NCI-H69 (cell line): ENCODE results near the gene DRAXIN.
A peak's percentile ranks its signal among the peaks of the same experiment; 100 is the strongest.

Source experiments
- DNase-seq: peaks from one replicate; lab custom pipeline; 2025; lab: John Stamatoyannopoulos, UW

The DRAXIN gene, protein sequence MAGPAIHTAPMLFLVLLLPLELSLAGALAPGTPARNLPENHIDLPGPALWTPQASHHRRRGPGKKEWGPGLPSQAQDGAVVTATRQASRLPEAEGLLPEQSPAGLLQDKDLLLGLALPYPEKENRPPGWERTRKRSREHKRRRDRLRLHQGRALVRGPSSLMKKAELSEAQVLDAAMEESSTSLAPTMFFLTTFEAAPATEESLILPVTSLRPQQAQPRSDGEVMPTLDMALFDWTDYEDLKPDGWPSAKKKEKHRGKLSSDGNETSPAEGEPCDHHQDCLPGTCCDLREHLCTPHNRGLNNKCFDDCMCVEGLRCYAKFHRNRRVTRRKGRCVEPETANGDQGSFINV

DNA sequence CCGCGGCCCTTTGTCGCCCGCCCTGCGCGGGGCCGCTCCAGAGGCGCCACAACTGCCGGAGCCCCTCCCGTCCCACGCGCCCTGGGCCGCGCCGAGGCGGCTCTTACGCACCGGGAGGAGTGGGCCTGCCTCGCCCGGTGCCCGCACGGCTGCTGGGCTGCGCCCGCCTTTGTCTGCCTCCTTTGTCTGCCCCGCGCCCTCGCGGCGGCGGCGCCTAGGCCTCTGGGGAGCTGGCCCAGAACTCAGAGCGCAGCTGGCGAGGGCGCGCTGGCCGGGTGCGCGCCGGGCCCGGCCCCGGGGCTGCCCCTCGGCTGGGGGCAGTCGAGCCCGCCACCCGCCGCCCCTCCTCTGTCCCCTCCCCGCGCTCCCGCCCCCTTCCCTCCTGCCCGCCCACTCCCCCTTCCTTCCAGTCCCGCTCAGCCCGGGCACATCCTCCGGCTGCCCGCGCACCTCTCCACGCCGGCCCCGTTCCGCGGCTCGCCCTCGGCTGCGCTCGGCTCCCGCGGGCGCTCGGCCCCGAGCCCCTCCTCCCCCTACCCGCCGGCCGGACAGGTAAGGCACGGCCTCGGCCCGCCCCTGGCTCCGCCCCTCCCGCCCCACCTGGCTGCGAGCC lies at the start of gene DRAXIN:
DRAXIN (plus strand) TSS at position 409 of the 613 bp plus-strand sequence. CDS start 14,549 bp downstream, outside the sequence.
- peak; percentile 85 for DNase-seq

DNA sequence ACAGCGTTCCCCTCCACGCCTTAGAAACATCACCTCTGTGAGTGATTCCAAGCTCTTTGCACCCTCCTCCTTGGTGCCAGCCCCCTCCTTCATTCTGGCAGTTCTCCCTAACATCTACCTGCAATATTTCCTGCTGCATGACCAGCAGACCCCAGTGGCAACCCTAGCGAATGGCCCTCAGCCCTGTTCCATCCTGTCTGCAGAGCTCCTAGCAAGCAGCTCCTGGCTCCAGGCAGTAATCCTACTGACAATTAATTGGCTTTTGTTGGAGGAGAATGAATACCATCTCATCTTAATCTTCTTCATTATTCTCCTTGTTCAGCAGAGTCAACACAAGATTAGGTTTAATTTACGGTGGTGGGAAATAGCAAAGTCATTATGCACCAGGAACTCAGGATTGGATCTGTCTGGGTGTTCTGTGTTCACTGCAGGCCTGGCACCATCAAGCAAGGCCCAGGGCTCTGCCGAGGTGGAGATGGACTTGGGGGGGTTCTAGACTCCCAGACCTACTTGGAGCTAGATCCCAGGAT lies 49.7 kb upstream of the DRAXIN start:
- DNase-seq, result peak; percentile 27

DNA sequence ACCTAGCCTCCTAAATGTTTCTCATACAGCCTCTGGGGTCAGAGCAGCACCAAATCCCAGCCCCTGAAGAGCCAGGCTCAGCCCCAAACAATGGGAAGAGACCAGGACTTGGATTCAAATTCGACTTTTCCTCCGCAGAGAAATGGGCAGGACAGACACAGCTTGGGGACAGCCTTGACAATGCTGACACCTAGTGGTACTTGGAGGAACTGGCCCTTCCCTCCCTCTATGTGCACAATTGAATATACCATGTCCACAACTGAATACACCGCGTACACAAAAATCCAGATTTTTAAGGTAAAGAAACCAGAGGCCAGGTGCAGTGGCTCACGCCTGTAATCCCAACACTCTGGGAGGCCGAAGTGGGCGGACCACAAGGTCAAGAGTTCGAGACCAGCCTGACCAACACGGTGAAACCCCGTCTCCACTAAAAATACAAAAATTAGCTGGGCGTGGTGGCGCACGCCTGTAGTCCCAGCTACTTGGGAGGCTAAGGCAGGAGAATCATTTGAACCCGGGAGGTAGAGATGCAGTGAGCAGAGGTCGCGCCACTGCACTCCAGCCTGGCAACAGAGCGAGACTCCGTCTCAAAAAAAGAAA lies 49.0 kb upstream of the DRAXIN start:
- peak; percentile 65 for DNase-seq

DNA sequence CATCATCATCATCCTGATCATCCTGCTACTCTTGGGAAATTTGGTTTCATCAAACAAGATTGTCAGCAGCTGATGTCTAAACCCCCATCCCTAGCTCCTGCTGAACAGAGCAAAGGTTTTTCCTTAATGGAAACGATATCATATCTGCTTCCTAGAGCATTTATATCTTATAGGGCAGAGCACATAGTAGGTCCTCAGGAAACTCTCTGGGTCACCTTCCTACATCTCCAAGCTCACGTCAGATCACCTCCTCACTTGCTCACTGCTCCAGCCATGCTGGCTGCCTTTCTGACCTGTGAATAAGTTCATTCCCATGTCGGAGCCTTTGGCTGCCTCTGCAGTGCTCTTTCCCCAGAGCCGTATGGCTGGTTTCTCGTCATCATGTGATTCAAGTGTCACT lies 47.7 kb upstream of the DRAXIN start:
- DNase-seq, result no peak

DNA sequence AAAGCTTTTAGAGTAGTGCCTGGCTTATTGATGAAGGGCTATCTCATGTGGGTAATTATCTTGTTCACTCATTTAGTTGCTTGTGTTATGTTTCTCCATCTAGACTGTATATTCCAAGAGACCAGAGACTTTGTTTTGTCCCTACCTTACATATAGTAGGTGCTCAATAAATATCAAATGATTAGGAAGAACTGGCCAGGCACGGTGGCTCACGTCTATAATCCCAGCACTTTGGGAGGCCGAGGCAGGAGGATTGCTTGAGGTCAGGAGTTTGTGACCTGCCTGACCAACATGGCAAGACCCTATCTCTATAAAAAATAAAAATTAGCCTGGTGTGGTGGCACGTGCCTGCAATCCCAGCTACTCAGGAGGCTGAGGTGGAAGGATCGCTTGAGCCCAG lies 46.2 kb upstream of the DRAXIN start:
- no peak for DNase-seq

DNA sequence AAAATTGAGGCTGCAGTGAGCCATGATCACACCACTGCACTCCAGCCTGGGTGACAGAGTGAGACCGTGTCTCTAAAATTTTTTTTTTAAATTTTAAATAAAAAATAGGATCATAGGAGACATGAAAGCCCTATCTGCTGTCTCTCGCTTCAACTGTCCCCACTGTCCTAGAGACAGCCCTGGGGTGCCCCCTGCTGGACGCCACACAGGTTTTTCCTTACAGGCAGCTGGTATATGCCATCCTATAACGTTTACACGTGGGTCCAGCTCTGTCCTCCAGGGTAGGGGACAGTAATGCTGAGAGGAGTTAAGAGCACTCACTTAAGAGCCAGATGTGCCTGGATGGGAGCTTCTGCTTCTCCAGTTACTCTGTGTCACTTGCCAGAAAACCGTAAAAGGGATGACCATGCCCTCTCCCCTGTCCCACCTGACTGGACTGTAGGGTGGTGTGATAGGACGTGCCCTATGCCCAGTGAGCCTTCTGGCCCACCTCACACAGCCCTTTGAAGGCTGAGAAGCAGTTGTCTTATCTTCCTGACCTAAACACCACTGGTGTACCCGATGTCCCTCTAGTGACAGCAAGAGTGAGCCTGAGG lies 45.7 kb upstream of the DRAXIN start:
- peak; percentile 77 for DNase-seq

DNA sequence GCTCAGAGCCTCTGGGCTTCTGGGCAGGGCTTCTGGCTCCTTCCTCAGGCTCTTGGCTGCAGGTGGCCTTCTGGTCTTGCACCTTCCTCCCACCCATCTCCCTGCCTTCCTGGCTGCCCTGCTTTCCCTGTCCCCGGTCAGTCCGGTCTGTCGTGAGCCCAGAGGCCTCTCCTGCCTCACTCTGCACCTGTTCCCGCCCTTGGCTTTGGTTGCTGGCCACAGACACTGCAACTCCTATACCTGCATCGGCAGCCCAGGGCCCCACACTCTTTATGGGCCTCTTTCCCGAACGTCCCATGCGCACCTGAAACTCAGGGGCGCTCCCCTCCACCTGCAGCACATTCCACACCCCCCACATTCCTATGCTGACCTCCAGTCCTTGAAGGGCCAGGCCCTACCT lies 45.2 kb upstream of the DRAXIN start:
- no peak for DNase-seq

DNA sequence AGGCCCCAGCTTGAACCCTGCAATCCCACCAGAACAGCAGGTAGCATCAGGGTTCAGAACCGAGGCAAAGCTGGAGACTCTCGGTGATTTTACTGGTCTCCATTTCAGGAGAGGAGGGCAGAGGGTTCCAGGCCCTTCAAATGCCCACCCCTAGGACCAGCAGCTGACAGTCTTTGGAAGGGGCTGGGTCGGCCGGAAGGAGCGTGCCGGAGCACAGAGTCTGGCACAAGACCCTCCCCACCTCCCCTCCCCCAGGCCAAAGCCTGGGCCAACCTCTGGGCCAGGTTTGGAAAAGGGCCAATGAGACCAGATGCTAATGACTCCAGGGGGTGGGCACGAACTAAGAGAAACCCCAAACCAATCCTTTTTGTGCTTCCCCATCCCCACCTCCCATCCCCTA lies 44.2 kb upstream of the DRAXIN start:
- peak; percentile 33 for DNase-seq

DNA sequence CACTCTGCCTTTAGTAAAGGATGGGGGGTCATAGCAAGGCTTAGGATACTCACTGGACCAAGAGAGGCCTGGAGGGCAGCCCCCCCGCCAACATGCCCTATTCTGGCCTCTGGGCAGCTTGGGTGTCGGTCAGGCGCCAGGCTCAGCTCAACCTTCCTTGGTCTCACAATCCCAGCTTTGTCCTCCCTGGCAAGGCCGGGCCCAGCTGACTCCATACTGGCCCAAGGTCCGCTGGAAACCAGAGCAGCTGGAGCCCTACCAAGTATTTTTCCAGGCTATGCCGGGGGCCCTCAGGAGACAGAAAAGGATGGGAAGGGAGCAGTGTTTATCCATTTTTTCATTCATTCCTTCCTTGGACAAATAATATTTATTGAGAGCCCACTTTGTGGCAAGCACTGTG lies 43.5 kb upstream of the DRAXIN start:
- no peak for DNase-seq

DNA sequence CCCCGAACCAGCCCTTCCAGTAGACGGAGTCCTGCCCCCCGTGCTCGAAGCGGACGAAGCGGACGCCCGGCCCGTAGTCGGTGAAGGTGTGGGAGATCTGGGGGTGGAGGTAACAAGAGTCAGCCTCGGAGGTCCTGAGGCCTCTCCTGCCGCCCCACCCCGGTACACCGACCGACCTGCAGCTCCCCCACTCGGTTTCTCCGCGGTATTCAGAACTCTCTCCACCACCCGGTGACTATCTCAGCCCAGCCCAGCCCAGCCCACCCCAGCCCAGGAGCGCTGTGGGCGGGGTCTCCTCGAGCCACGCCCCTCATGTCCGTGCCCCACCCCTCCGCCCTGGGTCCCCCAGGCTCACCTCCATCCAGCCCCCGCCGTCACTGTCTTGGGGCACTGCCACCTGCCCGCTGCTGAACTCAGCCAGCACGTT lies 42.8 kb upstream of the DRAXIN start:
- peak; percentile 49 for DNase-seq

DNA sequence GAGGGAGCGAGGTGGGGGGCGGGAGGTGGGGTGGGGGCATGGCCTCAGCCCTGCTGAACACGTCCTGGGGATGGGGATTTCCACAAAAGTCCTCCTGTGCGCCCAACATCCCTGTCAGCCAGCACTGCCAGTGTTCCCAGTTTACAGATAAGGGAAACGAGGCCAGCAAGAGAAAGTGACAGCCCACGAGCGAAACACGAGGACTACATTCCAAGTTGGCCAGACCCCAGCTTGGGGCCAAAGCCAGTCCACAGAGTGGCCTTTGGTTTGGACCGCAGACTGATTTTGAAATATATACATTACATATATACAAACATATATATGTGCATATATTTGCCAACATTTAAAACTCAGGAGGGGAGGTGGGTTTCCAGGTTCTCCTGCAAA lies 42.3 kb upstream of the DRAXIN start:
- DNase-seq, result no peak

DNA sequence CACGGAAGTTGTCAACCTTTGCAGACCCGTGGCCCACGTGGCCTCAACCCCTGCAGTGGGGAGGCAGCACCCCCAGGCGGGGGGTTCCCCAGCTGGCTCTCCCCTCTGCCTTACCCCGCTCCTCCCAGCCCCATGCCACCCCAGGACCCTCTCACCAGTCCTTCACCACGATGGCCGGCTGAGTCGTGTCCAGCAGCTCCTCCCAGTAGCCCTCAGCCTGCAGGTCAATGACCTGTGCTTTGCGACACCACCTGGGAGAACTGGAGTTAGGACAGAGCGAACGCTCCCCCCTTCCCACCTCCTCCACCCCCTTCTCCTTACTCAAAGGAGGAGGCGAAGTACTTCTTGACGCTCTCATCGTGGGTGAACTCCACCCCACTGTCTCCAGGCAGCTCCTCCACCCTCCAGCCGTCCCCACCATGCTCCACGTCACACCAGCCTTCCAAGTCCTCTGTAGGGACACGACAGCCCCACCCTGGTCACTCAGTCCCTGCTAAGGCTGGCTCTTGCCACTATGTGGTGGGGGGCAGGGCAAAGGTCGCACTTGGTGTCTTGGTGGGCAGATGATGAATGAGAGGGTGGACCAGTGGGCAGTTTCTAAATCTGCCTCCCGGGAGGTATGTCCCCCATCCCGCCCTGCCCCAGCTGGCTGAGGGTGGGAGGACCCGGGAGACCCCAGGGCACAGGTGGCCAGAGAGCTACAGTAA lies 41.7 kb upstream of the DRAXIN start:
- DNase-seq, result peak; percentile 44

DNA sequence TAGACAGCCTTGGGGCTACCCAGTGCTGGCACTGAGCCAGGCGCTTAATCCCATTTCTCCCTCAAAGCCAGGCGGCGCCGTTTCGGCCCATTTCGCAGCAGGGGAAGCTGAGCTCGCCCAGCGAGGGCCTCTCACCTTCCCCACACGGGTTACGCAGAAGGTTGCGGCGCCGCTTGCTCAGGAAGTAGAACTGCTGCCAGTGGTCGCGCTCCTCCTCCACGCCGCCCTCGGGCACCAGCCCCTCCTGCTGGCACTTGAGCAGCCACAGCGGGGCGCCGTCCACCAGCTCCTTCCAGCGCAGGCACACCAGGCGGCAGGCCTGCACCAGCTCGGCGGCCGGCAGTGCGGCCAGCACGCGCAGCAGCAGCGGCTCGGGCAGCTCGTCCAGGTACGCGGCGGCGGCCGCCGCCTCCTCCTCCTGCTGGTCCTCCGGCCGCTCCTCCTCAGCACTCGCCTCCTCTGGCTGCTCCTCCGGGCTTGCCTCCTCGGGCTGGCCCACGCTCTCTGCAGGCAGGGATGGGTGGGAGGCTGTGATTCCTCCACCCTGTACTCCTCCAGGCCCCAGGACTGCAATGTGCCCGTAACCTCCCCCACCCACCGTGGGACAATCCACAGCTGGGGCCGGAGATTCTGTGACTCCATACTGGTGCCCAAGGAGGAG lies 41.0 kb upstream of the DRAXIN start:
- peak; percentile 92 for DNase-seq

DNA sequence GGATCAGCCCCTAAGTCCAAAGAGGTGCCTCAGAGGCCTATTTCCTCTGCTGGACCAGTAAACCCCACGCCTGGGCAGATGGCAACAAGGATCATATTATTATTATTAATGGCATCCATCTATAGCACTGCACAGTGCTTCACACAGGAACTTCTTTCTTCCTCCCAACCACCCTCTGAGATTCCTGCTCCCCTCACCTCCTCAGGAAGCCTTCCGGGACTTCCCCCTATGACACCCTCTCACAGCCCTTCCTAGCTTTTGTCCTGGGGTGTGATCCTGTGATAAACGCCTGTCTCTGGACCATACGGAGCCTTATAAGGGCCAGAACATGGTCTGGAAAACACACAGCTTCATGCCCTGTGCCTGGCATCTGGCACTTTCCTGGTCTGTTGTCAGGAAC lies 40.5 kb upstream of the DRAXIN start:
- DNase-seq, result no peak

DNA sequence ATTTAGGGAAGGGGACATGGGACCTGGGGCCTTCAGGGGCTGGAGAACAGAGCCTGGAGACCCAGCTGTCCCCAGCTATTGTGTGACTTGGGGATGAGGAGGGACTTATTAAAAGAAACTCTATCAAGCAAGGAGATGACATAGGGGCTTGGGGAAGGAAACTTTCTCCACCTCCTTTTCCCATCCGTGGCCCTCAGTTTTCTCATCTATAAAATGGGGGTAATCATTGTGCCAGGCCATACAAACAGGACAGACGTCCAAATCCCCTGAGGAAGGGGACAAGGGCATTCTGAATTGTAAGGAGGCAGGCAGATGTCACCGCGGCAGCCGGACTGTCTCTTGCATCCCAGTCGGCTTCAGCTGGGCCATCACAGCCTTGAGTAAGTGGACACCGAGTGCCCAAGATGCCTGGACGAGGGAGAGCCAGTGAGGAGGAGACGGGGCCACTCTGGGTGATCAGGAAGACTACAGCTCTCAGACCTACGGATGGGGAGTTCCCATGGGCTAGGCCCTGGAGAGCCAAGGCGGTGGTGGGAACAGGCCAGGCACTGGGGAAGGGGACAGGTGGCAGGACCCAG lies 39.2 kb upstream of the DRAXIN start:
- DNase-seq, result no peak

DNA sequence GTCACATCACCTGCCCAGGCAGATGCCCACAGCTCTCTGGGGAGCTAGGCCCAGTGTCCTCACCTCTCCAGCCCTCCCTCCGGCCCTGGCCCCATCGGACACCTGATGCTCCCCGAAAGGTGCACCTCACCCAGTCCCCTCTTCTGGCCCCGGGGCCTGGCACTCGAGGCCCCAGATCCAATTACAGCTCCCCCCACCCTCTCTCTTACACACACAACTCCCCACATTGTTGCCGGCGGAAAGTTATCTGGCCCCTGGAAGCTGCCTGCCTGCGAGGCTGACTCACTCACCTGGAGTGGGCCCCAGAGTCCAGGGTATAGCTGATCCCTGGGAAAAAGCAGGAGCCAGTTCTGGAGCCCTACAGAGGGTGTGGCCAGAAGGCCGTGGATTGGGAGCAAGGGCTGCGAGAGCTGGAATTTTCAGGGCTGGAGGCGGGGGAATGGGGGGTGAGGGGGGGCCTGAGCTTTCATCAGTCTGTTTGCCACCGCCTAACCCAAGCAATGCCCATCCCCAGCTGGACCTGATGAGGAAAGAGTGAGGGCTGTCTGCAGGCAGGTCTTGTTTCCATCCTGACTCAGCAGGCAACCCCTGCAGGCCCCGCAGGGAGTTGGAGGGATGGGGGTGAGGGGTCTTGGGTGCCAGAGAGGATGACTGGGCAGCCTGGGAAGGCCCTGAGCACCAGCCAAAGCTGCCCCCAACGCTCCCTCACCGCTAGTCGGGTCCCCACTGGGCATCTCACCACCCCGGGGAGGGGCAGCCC lies 38.2 kb upstream of the DRAXIN start:
- DNase-seq, result peak; percentile 23

DNA sequence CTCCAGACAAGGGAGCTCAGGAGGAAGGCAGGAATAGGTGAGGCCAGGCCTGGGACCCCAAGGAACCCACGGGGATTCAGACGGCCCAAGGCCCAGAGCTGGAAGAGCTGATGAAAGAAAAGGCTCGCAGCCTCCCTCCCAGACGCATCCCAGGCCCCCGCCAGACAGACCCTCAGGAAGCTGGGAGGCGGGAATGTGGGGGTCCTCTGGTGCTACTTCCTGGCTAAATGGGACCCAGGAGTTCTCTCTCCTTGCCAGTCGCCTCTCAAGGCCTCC lies 37.7 kb upstream of the DRAXIN start:
- no peak for DNase-seq

DNA sequence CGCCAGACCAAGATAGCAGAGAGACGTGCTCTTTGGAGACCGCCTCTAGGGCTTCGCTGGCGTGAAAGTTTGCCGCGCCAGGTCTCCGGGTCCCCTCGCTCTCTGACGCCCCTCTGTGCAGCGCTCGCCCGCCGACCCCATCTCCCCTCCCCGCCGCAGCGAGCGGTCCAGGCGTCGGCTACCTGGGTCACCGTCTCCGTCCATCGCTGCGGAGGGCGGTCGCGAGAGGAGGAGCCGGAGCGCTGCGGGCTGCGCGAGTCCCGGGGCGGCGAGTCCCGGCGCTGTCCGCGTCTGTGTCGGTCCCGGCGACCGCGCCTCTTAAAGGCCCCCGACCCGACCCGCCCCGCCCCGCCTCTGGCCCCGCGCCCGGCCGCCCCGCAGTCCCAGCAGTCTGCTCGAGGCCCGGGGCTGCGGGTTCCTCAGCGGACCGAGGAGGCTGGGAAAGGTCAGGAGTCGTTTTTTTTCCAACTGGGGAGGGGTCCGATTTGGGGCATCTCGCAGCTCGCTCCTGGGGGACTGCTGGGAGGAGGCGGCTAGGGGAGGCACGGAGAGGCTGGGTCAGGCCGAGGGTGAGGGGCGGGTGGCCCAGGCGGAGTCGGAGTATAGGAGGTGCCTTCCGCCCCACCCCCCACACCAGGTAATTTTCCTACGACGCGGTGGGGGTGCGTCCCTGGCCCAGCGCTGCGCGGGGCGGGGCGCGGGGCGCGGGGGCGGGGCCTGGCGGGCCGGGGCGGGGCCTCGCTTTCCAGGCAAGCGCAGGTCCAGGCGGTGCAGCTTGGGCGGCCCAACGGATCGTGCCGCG lies 37.2 kb upstream of the DRAXIN start, which contains the start of the genes FBXO2 and FBXO44:
FBXO2 (minus strand) TSS at position 293 of the 802 bp plus-strand sequence; CDS start at position 204, 89 bp downstream.
FBXO44 (plus strand) TSS at position 741 of the 802 bp plus-strand sequence. CDS start 959 bp downstream, outside the sequence.
- peak; percentile 55 for DNase-seq
